Spleen (tissue), 7 donors: Measurements from ENCODE around the gene PVR.

Source experiments
- CTCF ChIP-seq, 11 experiments: fragments of 200-600 bp in 7 of 11; fragments of 450-650 bp in 4 of 11; sonication (generic) in 4 of 11; IDR thresholded peaks in 8 of 11; conservative IDR thresholded peaks in 3 of 11; 1 replicate in 7 of 11; 2 replicates in 4 of 11; pipeline versions ENCODE4 v1.4.0 to v1.8.0; 2016 to 2021; ENCODE audit warnings: antibody characterized with exemption in 11 of 11, inconsistent platforms in 4 of 11, mild to moderate bottlenecking in 1 of 11
- POLR2AphosphoS5 ChIP-seq, 3 donors: sonication (generic); formaldehyde crosslinking; IDR thresholded peaks; one replicate each; pipeline ENCODE4 v1.5.1; 2017; ENCODE audit warnings: antibody characterized with exemption in 3 of 3
- donor health status: DM: no; HTN: no; CAD: no; lungs with moderate emphysema.
- donor health status: DM: no; HTN: no; CAD: no.
- donor health status: DM: no; HTN: no; CAD: no.

- TF ChIP-seq CTCF (IDR thresholded peaks at IDR 0.05 in 8 of 11, conservative IDR thresholded peaks at IDR 0.05 in 3 of 11) (no peak), POLR2AphosphoS5 (IDR thresholded peaks at IDR 0.05) (no peak)
Observed at GRCh38 chr19:44707794-44708193, 64.1 kb downstream of the PVR start.
